RPMI7951 (cell line): Measurements from ENCODE around the gene FOXO6. TPM values are rescaled to one million over a fixed set of nuclear protein-coding genes. Genes with fewer than 3 reads are reported as not detected.
A peak's percentile ranks its signal among the peaks of the same experiment; 100 is the strongest.

ENCODE experiments used
- DNase-seq: peaks from one replicate; pipeline ENCODE4 v3.0.0-alpha.2; 2012; ENCODE audit warnings: low read depth
- total RNA-seq: library from RNA; depleted of rRNA; stranded (reverse); fragments of >200 nt; shearing (Covaris generic); gene quantifications from 2 replicates; pipeline ENCODE4 v1.2.3, GENCODE V29; 2014

The FOXO6 gene
- total RNA-seq, 1 experiment from 2014 or later: not detected

DNA sequence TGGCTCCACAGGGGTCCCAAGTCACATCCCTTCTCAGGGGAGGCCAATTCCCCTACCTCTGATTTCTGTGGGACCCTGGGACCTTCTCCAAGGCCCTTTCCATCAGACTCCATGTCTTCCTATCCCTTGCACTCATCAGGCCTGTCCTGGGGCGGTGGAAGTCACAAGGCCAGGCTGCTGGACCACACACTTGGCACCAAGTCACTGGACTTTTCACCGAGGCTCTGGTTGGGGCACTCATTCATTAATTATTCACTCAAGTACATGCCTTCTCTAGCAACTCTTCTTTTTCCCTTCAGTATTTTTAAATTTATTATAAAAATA, 11.2 kb upstream of the FOXO6 start:
- DNase-seq: peak; percentile 22

DNA sequence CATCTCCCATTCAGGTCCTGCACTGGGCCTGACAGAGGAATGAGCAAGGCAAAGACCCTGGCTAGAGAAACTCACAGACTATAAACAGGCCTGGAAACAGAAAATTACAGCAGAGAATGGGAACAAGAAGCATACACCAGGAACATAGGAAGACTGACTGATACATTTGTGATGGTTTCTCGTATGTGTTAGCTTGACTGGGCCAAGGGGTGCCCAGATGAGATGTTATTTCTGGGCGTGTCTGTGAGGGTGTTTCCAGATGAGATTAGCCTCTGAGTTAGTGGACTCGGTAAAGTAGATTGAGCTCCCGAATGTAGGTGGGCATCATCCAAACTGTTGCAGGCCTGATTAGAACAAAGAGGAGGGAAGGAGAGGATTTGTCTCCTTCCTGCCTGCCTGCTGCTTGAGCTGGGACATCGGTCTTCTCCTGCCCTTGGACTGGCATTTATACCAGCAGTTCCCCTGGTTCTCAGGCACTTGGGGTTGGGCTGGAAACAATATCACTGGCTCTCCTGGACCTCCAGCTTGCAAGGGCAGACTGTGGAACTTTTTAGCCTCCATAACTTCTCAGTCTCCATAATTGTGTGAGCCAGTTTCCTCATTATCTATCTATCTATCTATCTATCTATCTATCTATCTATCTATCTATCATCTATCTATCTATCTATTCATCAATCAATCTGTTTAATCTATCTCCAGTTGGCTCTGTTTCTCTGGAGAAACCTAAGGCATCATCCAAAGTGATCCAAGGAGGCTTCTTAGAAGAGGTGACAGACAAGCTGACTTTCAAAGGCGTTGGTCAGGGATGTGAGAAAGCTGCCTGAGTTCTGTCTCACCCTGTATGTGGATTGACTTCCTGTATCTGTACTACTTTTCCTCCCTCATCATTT, 9.7 kb upstream of the FOXO6 start:
- no peak for DNase-seq

DNA sequence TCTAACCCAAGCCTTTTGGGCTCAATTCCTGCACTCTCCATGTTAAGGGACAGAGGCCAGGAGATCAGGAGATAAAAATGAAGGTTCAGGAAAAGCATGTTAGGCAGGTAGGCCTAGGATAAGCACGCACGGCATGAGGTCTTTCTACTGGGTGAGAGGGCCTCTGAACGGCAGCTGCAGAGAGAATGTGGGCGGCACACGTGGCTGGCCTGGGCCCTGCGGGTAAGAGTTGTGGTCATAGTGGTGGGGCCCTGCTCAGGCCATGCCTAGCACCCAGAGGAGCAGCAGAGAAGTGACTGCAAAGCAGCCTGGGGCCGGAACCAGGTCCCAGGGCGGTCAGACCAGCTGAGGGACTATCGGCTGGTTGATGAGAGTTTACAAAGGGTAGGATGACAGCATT, 7.5 kb upstream of the FOXO6 start:
- DNase-seq: peak; percentile 89

DNA sequence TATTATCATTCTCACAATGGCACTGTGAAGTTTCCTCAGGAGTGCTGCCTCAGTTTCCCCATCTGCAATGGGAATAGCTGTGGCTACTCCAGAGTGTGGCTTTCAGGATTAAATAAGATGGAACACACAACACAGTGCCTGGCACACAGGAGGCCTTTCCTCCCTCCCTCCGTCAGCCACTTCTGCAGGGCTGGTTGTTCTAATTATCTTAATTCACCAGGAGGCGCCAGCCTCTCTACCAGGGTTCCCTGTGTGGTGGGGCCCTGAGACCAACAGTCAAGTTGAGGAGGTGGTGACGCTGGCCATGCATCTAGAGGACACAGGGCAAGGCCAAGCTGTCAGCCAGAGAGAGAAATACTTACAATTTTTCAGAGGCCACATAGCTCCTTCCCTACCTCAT, 6.3 kb upstream of the FOXO6 start:
- no peak for DNase-seq

DNA sequence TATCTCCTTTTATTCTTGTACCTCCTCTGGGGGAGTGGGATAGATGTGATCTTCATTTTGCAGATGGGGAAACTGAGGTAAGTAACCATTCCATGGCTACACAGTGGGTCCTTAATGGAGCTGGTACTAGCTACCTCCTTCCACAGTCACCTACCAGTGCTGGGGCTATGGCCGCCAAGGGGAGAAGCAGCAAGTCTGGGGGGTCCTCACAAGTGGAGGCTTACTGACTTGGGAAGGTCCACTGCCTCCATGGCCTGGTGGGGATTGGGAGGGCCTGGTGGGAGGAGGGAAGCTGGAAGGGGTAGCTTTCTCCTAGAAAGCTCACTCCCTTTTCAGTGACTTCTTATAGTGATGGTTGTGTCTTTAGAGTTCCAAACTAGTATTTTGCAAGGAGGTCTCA, 5.9 kb upstream of the FOXO6 start:
- DNase-seq: no peak

DNA sequence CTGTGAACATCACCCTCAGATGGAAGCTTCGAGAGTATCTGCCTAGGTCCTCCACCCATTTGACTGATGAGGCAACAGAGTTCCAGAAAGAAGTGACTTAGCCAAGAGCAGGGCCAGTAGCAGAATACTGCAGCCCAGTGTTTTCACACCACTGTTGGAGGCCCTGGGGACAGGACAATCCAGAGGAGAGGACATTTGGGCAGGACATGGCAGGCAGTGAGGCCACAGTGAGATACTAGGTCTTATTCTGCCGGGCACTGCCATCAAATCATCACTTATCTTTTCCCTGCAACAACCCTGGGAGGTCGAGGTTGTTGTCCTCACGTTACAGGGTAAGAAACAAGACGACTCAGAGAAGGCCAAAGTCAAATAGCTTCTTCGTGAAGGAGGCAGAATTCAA, 5.5 kb upstream of the FOXO6 start:
- DNase-seq: no peak

DNA sequence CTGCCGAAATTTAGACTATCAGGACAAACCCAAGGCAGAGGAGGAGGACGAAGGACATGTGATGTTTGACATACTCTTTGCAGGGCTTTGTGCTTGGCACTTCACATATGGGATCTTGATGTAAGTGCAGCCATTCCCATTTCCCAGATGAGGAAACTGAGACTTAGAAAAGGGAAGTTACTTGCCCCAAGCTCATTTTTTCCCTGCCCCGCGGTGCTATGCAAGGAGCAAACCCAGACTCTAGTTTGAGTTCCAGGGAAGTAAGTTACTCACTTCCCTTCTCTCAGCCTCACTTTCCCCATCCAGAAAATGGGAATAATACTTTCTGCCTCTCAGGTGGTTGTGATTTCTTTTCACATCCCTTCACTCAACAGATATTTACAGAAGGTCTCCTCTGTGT, 4.5 kb upstream of the FOXO6 start:
- DNase-seq: no peak

DNA sequence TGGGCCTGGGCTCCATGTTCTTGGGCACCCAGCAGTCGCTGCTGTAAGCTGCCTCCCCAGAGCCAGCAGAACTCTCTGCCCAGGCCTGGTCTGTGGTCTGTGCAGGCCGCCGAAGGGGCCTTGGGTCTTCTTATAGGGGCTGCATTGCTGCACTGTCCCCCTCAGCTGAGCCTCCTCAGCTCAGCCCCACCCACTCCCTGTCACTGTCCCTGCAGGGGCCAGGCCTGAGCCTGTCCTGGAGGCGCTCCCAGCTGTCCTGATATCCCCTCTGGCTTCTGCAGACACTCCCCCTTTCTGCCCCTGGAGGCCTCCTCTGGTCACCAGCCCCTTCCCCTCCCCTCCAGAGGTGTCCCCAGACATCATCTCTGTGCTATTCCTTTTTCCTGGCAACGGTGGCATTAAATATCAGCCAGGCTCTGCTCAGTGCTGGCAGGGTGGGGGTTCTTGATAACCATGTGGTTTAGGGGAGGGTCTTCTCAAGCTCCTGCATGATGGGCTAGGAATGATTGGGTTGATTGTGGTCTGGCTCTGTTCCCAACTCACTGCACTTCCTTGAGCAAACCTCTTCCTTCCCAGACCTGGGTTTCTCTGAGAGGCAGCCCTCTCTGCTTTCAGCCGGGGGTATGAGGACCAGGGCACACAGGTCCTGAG, 3.7 kb upstream of the FOXO6 start:
- peak; percentile 26 for DNase-seq

DNA sequence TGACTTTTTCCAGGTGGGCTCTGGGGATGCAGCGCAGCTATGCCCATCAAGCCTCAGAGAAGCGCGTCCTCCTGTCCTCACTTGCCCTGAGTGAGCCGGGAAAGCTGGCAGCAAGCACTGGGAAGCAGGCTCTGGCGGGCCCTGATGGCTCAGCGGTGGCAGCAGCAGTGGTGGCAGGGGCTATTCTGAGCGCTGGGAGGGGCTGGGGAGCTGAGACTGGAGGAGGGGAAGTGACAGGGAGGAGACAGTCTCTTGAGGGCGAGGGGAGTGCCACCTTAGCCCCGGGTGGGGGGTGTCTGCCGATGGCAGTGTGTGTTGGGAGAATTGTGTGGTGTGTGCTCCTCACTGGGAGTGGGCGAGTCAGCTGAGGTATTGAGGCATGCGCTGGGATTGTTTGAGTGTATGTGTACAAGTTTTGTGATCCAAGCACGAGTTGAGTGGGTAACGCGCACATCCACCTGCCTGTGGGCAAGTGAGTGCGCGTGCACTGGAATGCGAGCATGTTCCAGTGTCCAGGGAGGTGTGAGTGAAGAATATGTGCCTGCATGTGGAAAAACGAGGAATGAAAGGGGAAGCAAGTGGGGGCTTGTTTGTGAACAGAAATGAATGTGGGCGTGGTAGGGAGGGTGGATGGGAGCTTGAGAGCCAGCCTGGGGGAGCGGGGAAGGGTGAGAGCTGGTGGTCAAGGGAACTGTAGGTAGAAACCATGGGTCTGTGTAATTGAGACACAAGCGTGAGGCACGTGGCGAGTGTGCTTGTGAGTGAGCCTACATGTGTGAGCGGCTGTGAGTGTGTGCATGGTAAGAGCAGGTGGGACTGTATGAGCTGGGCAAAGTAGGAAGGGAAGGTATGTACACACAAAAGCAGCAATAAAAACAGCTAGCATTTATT, 2.9 kb upstream of the FOXO6 start:
- no peak for DNase-seq

DNA sequence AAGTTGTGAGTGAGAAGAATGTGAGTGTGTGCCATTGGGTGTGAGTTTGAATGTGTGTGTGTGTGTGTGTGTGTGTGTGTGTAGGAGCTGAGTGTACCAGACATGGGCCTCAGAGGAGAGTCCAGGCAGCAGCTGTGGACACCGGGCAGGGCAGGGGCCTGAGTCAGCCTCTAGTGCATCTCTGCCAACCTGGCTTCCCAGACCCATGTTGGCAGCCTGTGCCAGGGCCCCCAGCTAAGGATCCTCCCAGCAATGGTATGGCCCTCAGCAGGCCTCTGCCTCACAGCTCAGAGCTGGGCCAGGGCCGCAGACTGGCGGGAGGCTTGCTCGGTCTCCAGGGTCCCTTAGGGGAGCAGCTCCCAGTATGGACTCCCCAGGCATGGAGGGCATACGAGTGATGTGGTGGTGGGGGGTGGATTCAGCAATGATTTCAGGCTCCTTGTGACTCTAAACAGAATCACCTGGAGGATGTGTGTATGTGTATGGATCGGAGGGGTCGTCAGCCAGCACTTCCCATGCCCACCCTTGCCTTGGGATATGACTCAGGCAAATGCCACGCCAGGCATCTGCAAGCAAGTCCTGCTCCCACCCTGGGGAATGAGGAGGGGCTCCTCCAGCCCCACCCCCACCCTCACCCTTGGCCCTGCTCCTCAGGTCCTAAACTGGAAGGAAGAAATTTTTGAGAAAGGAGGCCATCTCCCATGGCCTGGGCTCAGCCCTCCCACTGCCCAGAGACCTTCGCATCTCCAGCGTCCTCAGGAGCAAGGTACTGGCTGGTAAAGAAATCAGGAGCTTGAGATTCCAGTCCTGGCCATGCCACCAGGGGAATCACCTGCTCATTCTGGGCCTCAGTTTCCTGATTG, 1.8 kb upstream of the FOXO6 start:
- peak; percentile 57 for DNase-seq

DNA sequence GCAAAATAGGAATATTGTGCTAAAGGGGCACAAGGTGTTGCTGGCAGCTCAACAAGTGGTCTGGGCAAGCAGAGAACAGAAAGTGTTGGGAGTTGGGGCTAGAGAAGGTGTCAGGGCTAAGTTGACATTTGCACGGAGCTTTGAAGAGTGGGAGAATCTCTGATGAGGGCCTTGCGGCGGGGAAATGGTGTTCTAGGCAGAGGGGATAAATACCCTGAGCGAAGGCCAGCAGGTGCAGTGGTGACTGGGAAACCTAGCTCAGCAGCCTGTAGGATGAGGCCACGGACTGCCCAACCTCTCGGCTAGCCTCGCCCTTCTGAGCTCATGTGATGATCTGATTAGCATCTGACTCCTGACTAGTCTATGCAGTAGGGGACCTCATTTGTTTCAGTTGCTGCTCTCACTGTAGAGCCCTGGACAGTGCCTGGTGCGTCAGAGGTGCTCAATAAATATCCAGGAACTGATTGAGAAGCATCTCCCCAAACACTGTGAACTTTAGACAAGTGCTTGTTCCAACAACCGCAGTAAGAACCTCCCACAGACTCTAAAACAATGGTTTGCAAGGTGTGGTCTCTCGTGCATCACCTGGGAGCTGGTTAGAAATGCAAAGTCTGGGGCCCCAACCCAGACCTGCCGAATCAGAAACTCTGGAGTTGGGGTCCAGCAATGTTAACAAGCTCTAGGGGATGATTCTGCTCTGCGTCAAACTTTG, 1.0 kb upstream of the FOXO6 start:
- no peak for DNase-seq

DNA sequence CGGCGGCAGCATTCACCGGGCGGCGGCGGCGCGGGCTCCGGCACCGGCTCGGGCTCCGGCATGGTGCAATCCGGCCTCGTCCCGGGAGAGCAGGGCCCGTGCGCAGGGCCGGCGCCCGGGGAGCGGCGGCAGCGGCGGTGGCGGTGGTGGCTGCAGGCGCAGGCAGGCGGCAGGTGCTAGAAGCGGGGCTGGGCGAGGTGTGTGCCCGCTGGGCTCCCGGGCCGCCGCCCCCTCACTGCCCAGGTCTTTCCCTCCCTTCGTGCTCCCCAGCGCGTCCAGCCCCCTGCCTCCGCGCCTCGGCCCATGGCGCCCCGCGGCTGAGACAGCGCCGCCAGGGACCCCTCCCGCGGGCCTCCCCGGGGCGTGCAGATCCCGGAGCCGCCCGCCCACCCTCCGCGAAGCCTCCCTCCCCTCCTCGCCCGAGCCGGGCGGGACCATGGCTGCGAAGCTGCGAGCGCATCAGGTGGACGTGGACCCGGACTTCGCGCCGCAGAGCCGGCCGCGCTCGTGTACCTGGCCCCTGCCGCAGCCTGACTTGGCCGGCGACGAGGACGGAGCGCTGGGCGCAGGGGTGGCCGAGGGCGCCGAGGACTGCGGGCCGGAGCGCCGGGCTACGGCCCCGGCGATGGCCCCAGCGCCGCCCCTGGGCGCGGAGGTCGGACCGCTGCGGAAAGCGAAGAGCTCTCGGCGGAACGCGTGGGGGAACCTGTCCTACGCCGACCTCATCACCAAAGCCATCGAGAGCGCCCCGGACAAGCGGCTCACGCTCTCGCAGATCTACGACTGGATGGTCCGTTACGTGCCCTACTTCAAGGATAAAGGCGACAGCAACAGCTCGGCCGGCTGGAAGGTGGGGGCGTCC, 492 bp downstream of the FOXO6 start:
- no peak for DNase-seq

DNA sequence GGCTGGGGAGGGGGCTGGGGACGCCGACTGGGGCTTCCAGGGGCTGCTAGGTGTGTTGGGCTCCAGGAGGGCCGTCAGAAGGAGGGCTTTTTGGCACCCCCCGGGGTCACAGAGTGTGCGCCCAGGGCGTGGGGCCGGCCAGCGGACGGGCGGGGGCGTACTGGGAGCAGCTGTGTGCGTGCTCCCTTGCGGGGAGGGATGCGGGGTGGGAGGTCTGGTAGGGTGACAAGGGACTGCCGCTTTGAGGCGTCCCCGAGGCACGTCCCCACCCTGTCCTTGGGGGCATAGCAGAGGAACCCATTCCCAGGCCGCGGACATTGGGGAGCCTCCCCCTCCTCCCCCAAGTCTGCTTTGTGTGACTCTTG, 1.1 kb downstream of the FOXO6 start:
- DNase-seq: no peak

DNA sequence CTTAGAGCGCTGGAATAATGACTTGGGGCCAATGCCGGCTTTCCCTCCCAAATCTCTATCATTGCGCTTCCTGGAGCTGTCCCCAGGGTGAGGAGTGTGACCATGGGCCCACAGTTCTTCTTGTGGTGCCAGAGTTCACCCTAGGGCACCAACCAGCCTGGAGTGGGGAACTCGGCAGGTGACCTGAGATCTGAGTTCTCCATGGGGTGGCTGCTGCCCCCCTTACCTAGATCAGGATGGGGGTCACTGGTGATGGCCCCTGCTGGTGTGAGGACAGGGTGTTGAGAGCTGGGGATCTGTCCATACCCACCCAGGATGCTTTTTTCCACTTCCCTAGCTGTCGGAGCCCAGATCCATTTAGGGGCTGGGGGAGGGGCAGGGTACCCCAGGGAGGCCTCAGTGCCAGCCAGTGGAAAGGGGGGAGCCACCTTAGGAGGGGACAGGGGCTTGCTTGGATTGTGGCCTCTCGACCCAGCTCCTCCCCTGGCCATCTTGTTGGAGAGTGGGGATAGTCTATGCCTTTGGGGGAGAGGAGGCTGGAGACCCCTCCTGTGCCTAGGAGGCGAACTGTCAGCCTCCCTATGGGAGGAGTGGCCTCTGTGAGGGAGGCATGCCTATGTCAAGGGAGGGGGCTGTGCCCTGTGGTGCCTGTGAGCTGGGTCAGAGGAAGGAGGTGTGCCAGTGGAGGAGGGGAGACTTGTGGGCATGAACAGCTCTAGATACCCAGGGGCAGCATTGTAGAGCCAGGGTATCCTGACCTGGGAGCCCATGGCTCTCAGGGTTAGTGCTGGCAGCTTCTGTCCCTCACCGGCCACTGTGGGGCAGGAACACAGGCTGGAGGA, 1.7 kb downstream of the FOXO6 start:
- no peak for DNase-seq

DNA sequence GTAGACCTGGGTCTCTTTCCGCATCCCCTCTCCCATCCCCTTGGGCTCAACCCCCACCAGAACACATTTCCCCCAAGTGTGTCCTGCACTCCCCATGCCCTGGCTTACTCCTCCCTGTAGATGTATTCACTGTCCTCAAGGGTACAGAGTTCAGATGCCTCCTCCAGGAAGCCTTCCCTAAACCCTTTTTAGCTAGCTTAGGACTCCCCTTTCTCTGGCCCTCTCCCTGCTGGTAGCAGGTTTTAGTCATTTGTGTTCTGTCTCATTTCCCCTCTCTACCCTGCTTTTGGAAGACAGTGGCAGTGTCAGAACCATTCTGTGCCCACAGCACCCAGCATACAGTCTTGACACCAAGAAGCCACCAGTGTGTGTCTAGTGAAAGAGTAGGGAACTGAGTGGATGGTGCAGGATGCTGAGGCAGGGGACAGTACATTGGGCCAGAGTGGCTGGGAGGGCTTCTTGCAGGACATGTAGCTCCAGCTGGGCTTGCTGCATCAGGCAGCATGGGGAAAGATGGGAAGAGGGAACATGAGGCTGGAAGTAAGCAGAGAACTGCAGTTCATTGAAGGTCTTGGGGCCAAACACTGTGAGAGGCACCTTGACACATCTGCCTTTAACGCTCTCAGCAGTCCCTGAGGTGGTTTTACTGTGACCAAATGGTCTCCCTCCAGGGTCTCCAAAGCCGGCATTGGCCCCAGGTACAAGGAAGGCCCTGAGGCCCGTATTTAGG, 2.5 kb downstream of the FOXO6 start:
- no peak for DNase-seq

DNA sequence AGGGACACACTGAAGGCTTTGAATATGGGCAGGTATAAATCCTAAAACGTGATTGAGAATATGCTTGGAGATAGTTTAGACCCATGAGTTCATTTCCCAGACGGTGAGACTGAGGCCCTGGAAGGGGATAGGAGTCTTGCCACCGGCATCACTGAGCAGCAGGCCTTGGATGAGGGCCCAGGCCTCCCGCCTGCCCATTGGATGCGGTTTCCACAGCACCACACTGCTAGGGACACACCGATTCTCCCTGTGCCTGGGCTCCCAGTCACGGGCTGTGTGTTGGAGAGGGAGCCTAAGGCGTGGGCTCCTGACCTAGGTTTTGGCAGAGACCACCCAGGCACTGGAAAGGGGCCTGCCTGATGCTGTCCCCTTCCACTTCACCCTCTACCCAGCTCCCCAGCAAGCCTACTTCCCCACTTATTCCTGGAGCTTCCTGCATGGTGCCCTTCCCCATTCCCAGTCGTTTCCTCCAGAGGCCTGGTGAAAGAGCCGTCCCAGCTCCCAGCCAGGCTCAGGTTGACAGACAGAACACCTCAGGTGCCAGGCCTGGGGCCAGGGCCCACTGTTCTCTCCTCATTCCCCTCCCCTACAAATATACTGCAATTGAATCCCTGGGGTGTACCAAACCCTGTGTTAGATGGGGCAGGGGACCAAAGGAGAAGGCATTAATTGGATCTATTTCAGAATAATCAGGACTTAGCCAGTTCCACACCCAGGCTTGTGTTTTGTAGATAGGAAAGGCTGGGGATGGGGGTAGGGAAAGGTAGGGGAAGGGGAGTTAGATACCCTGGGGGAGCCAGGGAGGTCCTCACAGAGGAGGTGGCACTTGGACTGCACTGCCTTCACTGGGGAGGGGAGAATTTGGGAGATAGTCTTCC, 3.4 kb downstream of the FOXO6 start:
- DNase-seq: no peak

DNA sequence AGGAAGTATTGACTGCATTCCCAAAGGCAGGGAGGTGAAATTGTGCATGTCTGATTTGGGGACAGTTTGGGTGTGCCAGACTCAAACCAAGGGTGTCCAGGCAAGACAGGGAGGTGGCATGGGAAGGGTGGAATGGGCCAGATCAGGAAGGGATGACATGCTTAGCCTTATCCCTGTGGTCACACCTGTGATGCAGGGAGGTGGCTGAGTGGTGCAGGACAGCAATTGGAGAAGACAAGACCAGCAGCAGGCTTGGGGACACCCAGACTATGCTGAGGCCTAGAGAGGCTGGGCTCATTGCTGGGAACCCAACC, 4.0 kb downstream of the FOXO6 start:
- DNase-seq: no peak
